Keratinocyte (primary cell): ENCODE measurements around the gene XPC.

Experiments used
- EZH2 ChIP-seq: IDR thresholded peaks from one replicate; pipeline ENCODE4 v1.6.1; 2012; ENCODE audit warnings: inconsistent platforms, mild to moderate bottlenecking, low read length, moderate library complexity
- TF ChIP-seq, protein P1 (sequence below), 3 experiments: IDR thresholded peaks in 1 of 3; conservative IDR thresholded peaks in 1 of 3; optimal IDR thresholded peaks in 1 of 3; 2 replicates in 2 of 3; 3 replicates in 1 of 3; pipeline versions ENCODE3 to v1.5.1; 2011; ENCODE audit warnings: low read length in 3 of 3, mild to moderate bottlenecking in 3 of 3, moderate library complexity in 2 of 3, control low read depth in 1 of 3, inconsistent platforms in 1 of 3; ENCODE audit not compliant: insufficient read depth in 2 of 3; ENCODE audit errors: extremely low read depth in 1 of 3

DNA sequence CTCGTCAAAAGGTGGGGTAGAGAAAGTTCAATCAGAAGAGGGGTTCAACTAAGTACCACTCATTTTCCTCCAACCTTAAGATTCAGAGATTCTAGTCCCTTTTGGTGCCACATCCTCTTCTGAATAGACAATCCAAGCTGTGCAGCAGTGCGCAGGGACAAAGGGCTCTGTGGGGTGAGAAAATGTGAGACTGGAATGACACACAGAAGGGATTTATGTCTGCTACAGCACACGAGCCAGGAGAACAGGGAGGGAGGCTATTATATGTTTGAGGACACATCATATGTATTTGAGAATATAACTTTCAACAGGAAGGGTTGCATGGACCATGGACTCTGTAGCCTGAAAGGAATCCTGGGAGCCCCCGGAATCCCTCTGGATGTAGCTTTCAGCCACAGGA is 33.2 kb upstream of the XPC start:
- TF ChIP-seq, protein P1, sequence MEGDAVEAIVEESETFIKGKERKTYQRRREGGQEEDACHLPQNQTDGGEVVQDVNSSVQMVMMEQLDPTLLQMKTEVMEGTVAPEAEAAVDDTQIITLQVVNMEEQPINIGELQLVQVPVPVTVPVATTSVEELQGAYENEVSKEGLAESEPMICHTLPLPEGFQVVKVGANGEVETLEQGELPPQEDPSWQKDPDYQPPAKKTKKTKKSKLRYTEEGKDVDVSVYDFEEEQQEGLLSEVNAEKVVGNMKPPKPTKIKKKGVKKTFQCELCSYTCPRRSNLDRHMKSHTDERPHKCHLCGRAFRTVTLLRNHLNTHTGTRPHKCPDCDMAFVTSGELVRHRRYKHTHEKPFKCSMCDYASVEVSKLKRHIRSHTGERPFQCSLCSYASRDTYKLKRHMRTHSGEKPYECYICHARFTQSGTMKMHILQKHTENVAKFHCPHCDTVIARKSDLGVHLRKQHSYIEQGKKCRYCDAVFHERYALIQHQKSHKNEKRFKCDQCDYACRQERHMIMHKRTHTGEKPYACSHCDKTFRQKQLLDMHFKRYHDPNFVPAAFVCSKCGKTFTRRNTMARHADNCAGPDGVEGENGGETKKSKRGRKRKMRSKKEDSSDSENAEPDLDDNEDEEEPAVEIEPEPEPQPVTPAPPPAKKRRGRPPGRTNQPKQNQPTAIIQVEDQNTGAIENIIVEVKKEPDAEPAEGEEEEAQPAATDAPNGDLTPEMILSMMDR (optimal IDR thresholded peaks at IDR 0.05 in 1 of 3, IDR thresholded peaks at IDR 0.05 in 1 of 3, conservative IDR thresholded peaks at IDR 0.05 in 1 of 3; ENCODE audit: extremely low read depth in 1 of 3, insufficient read depth in 2 of 3, low read length in 3 of 3): no peak
- TF ChIP-seq EZH2: no peak
